Glutamatergic neuron (in vitro differentiated cells): ENCODE results near the gene MSMO1. TPM values are rescaled to one million over a fixed set of nuclear protein-coding genes. Genes with fewer than 3 reads are reported as not detected.
A peak's percentile ranks its signal among the peaks of the same experiment; 100 is the strongest.
"Not testable (repeated sequence)": the region's sequence is repeated elsewhere in the genome, so short reads cannot be mapped to it uniquely, and the experiment has no call there.

ENCODE experiments used
- DNase-seq: peaks from one replicate; pipeline ENCODE4 v3.0.0; 2022
- H3K27ac Mint-ChIP-seq: one replicate; pipeline ENCODE4 v1.8.0; 2020; ENCODE audit warnings: mild to moderate bottlenecking, mixed read lengths, inconsistent platforms; ENCODE audit not compliant: unreplicated experiment
- H3K27me3 Mint-ChIP-seq: one replicate; pipeline ENCODE4 v1.8.0; 2020; ENCODE audit warnings: mild to moderate bottlenecking, moderate library complexity, mixed read lengths, inconsistent platforms; ENCODE audit not compliant: unreplicated experiment
- H3K36me3 Mint-ChIP-seq: one replicate; pipeline ENCODE4 v1.8.0; 2020; ENCODE audit warnings: mild to moderate bottlenecking, mixed read lengths, inconsistent platforms; ENCODE audit not compliant: unreplicated experiment
- H3K4me1 Mint-ChIP-seq: one replicate; pipeline ENCODE4 v1.8.0; 2020; ENCODE audit warnings: mild to moderate bottlenecking, low read depth, mixed read lengths, inconsistent platforms; ENCODE audit not compliant: unreplicated experiment
- H3K4me3 Mint-ChIP-seq: one replicate; pipeline ENCODE4 v1.8.0; 2020; ENCODE audit warnings: mild to moderate bottlenecking, mixed read lengths, inconsistent platforms; ENCODE audit not compliant: unreplicated experiment
- H3K9me3 Mint-ChIP-seq: one replicate; pipeline ENCODE4 v1.8.0; 2020; ENCODE audit warnings: mild to moderate bottlenecking, moderate library complexity, mixed read lengths, inconsistent platforms; ENCODE audit not compliant: unreplicated experiment
- CTCF ChIP-seq: fragments of 200-600 bp; sonication (generic); IDR thresholded peaks from one replicate; pipeline ENCODE4 v1.5.0; 2021; ENCODE audit not compliant: partially characterized antibody, unreplicated experiment
- total RNA-seq: library from RNA; stranded (reverse); fragmentation: NEBNext Ultra II Directional; extraction: Animal tissue kit (Norgen Biotek cat#: 25700); gene quantifications from one replicate; pipeline ENCODE4 v1.2.1, GENCODE V29; 2021; ENCODE audit not compliant: unreplicated experiment

The MSMO1 gene
- total RNA-seq, 1 donor from 2014 or later = 180 TPM

GRCh38 chr4:165335163-165335703, 7.8 kb downstream of the MSMO1 start:
- peak overlapping the region; percentile 51 for H3K4me3 Mint-ChIP-seq
- peaks cover 2% of the 10 kb centered on the region for H3K27me3 Mint-ChIP-seq
- H3K27ac Mint-ChIP-seq = no peak overlapping the region
- H3K36me3 Mint-ChIP-seq = no peaks in the 10 kb centered on the region
- peaks cover 28% of the 10 kb centered on the region for H3K4me1 Mint-ChIP-seq
- TF ChIP-seq CTCF = no peak
- DNase-seq = no peak
- no peaks in the 10 kb centered on the region for H3K9me3 Mint-ChIP-seq

DNA sequence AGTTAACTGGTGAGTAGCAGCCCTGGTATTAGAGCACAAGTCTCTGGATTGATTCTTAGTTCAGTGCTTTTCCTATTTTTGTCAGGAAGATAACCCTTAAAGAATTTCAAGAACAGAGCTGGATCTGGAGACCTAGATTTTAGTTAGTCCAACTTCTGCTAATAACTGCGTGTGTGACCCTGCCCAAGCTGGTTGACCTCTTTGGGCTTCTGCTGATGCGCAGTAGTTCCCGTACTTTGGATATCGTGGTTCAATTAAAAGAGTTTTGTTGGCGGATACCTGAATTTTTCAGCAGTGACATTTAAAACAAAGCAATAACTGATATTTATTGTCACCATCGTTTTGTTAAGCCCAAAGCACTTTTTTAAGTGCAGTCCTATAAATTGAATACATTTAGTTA, 9.3 kb downstream of the MSMO1 start:
- no peaks in the 10 kb centered on the region for H3K36me3 Mint-ChIP-seq
- peaks cover 2% of the 10 kb centered on the region for H3K27me3 Mint-ChIP-seq
- no peaks in the 10 kb centered on the region for H3K9me3 Mint-ChIP-seq
- no peak overlapping the region for H3K27ac Mint-ChIP-seq
- DNase-seq = no peak
- peaks cover 18% of the 10 kb centered on the region for H3K4me1 Mint-ChIP-seq
- no peak for TF ChIP-seq CTCF
- H3K4me3 Mint-ChIP-seq = no peak overlapping the region

- DNase-seq, H3K4me3 Mint-ChIP-seq, H3K27me3 Mint-ChIP-seq, H3K27ac Mint-ChIP-seq, H3K36me3 Mint-ChIP-seq, H3K9me3 Mint-ChIP-seq, H3K4me1 Mint-ChIP-seq: not testable (repeated sequence)
These were observed 14.9 kb downstream of the MSMO1 start for GRCh38 chr4:165342340-165342739.

GRCh38 chr4:165343353-165344191, 16.1 kb downstream of the MSMO1 start:
- Mint-ChIP-seq H3K4me3 (no peak overlapping the region), H3K4me1 (no peaks in the 10 kb centered on the region), H3K36me3 (no peaks in the 10 kb centered on the region), H3K9me3 (no peaks in the 10 kb centered on the region), H3K27me3 (no peaks in the 10 kb centered on the region), H3K27ac (no peak overlapping the region)
- no peak for TF ChIP-seq CTCF
- no peak for DNase-seq

- no peak overlapping the region for H3K27ac Mint-ChIP-seq
- TF ChIP-seq CTCF = no peak
- H3K4me3 Mint-ChIP-seq = no peak overlapping the region
- H3K27me3 Mint-ChIP-seq = no peaks in the 10 kb centered on the region
- no peak for DNase-seq
- no peaks in the 10 kb centered on the region for H3K9me3 Mint-ChIP-seq
- no peaks in the 10 kb centered on the region for H3K36me3 Mint-ChIP-seq
- H3K4me1 Mint-ChIP-seq = no peaks in the 10 kb centered on the region
These were observed 18.4 kb downstream of the MSMO1 start for GRCh38 chr4:165345666-165346417.
